Right lung (tissue), 5 donors: Measurements from ENCODE around the gene LRMDA. TPM values are rescaled to one million over a fixed set of nuclear protein-coding genes. Genes with fewer than 3 reads are reported as not detected.
A peak's percentile ranks its signal among the peaks of the same experiment; 100 is the strongest.

Experiments used
- DNase-seq, 2 donors: peaks; one replicate each; pipeline ENCODE4 v3.0.0-alpha.2; 2013
- polyA plus RNA-seq, 5 donors: library from polyadenylated mRNA; unstranded; fragments of 120-200 nt; gene quantifications; one replicate each; pipeline versions ENCODE4 v1.2.1 to v1.2.3, GENCODE V29; 2013; ENCODE audit warnings: inconsistent platforms in 1 of 5, low replicate concordance in 1 of 5; ENCODE audit not compliant: insufficient read length in 5 of 5, insufficient read depth in 1 of 5

LRMDA gene
- polyA plus RNA-seq, 5 donors: 13.4 to 23.1 (median 19.1) TPM

- peak; percentile 21 to 34 for DNase-seq
These were observed 30.5 kb upstream of the LRMDA start for GRCh38 chr10:75400771-75401568.

- peak; percentile 97 to 98 for DNase-seq
These were observed 29.6 kb upstream of the LRMDA start, which contains the start of gene ZNF503 for GRCh38 chr10:75401569-75402485. TSS of gene ZNF503 (minus strand) at chr10:75401764. CDS start at chr10:75401419, 345 bp downstream.

DNA sequence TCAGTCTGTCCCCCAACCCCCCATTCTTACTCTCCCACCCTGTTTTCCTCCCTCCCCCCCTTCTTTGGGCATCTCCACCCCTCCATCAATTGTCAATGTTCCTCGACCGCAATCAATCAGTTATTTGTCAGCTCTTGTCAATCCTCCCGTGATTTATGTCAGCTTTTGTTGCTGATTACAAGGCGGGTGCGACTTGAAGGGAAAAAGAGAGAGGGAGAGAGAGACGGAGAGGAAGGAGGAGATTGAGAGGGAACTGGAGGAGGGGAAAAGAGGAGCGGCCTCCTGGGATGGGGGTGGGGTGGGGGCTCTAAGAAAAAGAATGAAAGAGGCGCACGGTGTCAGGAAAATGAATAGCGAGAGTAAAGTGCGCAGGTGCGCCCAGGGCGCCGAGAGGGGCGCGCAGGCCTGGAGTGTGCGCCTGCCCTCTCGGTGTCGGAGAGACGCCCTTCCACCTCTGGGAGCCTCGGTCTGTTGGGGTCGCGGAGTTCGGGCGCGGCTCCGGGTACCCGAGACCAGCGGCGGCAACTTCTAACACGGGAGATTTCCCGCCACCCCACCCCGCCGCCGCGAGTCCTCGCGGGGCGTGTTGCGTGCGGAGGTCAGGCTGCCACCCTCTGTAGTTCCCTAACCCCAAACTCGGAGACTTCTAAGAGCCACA lies 28.8 kb upstream of the LRMDA start:
- DNase-seq: no peak

- DNase-seq: peak; percentile 63 to 68
These were observed 28.1 kb upstream of the LRMDA start for GRCh38 chr10:75403144-75403938.

GRCh38 chr10:75403939-75404814 lies 27.2 kb upstream of the LRMDA start:
- DNase-seq: no peak

DNA sequence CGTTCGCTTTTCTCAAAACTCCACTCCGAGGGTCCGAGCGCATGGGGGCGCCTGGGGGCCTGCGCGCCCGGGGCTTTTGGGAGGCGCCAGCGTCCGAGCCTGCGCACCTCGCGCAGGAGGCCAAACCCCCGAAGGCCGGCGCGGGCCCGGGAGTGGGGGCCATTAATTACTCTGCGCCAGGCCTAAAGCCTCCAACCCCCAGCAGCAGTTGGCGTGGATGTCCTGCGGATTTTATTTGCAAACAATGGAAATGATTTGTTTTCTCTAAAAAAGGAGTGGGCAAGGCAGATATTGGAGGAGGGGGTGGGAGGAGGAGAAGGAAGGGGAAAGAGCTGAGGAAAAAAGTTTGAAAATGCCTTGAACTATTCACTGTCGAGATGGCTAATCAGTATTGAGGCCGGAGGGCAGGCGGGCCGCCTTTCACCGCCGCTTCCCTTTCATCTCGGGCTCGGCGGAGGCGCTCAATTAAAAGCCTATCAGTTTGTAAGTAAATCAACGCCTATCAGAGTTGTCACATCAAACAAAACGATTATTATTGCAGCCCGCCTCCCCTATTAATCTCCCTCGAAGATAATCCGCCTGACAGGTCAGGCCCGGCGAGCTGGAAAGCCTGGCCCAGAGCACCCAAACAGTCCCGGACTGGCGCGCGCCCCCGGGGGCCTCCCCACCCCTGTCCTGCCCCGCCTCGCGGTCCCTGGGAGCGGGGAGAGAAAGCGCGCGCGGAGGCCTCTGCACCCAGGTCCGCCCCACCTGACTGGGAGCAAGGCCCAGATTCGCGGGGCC lies 26.4 kb upstream of the LRMDA start:
- peak; percentile 85 to 89 for DNase-seq

DNA sequence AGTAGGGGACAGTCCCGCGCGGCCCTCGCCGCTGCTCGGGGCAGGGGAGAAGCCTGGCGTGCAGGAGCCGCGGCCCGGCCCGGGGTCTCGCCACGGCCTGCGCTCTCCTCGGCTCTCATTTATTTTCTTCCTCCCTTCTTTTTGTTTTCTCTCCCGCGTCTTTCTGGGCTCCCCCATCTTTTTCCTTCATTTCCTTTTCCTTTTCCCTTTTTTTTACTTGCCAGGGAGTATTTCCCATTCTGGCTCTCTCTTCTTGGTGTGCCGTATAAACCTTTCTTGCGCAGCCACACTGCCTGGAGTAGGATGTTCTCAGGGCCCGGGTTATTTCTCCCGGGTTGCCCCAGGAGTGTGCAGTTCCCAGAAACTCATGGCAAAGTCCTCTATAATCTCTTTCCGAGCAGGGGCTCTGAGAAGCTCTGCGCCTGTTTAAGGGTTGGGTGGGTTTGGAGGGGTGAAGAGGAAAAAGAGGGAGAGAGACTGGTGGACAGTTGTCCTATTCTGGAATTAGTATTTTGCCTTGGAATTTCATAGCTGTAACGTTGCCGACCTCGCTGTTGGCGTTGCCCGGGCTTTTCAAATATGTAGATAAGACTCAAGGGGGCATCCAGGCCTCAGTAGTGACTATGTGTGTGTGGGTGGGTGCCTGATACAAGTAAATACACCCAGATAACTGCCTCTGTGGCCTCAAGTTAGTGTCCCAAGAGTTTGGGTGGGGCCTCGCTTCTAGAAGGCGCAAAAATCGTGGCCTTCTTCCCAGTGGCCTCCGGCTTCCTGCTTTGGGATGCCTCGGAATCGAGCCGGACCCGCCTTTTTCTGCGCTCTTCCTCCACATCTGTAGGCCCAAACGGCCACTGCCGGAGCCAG lies 25.6 kb upstream of the LRMDA start:
- peak in 1 of 2 donors; percentile 58 for DNase-seq

GRCh38 chr10:75406462-75407223 lies 24.8 kb upstream of the LRMDA start:
- peak in 1 of 2 donors; percentile 44 for DNase-seq

GRCh38 chr10:75407224-75407712 lies 24.2 kb upstream of the LRMDA start:
- DNase-seq: peak; percentile 25 to 47

- peak; percentile 55 to 71 for DNase-seq
These were observed 23.5 kb upstream of the LRMDA start for GRCh38 chr10:75407713-75408508.

DNA sequence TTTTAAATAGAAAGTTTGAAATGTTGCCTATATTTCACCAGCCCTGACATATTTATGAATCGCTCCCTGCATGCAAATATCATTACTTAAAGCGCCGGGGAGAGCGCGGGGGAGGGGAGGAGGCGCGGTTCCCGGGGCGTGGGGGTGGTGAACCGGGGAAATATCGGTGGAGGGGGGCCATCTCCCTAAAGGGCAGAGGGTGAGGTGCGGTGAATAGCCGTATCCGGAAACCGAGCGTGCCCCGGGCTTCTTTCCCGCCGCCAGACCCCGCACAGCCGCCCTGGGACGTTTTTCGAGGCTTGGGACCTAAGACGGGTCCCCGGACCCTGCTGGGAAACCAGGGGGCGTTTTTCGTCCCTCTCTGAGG lies 22.9 kb upstream of the LRMDA start:
- no peak for DNase-seq

- peak; percentile 75 to 81 for DNase-seq
These were observed 22.2 kb upstream of the LRMDA start for GRCh38 chr10:75408911-75409885.

GRCh38 chr10:75410132-75411005 lies 21.1 kb upstream of the LRMDA start:
- peak; percentile 22 to 25 for DNase-seq

DNA sequence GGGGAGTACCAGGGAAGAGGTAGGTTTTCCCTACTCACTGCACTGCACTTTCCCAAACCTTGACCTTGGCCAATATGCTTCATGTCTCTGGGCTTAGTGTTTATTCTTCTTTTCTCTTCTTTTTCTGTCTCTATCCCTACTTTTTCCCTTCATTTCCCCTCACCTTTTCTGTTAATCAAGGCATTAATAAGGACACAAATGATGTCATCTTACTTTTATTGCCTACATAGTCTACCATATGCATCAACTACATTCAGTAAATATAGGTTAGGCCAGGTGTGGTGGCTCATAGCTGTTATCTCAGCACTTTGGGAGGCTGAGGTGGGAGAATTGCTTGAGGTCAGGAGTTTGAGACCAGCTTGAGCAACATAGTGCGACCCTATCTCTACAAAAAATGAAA lies 16.9 kb upstream of the LRMDA start:
- DNase-seq: no peak
